HepG2 (cell line): Measurements from ENCODE around the gene IFT43. TPM values are rescaled to one million over a fixed set of nuclear protein-coding genes. Genes with fewer than 3 reads are reported as not detected.

Source experiments
- DDIT3 ChIP-seq: sonication (generic); formaldehyde crosslinking; IDR thresholded peaks from 2 replicates; pipeline ENCODE4 v1.4.0; 2020; ENCODE audit warnings: mild to moderate bottlenecking, missing genetic modification reagents
- E2F2 ChIP-seq: sonication (generic); formaldehyde crosslinking; IDR thresholded peaks from 2 replicates; pipeline ENCODE4 v1.4.0; 2020; ENCODE audit warnings: missing genetic modification reagents, borderline replicate concordance
- FOXO4 ChIP-seq: sonication (generic); formaldehyde crosslinking; conservative IDR thresholded peaks from 2 replicates; pipeline ENCODE4 v1.8.1; 2023; ENCODE audit warnings: missing genetic modification reagents
- KAT7 ChIP-seq: IDR thresholded peaks from 2 replicates; pipeline ENCODE4 v1.6.1; 2018; ENCODE audit warnings: borderline replicate concordance, missing compliant biosample characterization
- KLF6 ChIP-seq: IDR thresholded peaks from 2 replicates; pipeline ENCODE4 v1.8.0; 2016; ENCODE audit warnings: missing biosample characterization, missing genetic modification reagents
- MATR3 ChIP-seq: sonication (generic); formaldehyde crosslinking; IDR thresholded peaks from 2 replicates; pipeline ENCODE4 v1.4.0; 2020; ENCODE audit warnings: missing genetic modification reagents
- MTERF4 ChIP-seq: sonication (generic); formaldehyde crosslinking; IDR thresholded peaks from 2 replicates; pipeline ENCODE4 v1.8.0; 2023; ENCODE audit warnings: mild to moderate bottlenecking, missing genetic modification reagents
- PRMT3 ChIP-seq: sonication (generic); formaldehyde crosslinking; IDR thresholded peaks from 2 replicates; pipeline ENCODE4 v1.8.1; 2022; ENCODE audit warnings: low read depth, mild to moderate bottlenecking, moderate library complexity, missing genetic modification reagents, borderline replicate concordance
- RFXANK ChIP-seq: IDR thresholded peaks from 2 replicates; pipeline ENCODE4 v1.6.1; 2016
- SAP130 ChIP-seq: IDR thresholded peaks from 2 replicates; pipeline ENCODE4 v1.6.1; 2016; ENCODE audit warnings: low read depth
- USF2 ChIP-seq, 2 experiments: sonication (generic) in 1 of 2; formaldehyde crosslinking in 1 of 2; IDR thresholded peaks; 2 replicates each; pipeline versions ENCODE4 v1.5.1 to v1.6.1; 2011 to 2020; ENCODE audit warnings: borderline replicate concordance in 1 of 2, low read depth in 1 of 2, low read length in 1 of 2, mild to moderate bottlenecking in 1 of 2, missing genetic modification reagents in 1 of 2, moderate library complexity in 1 of 2
- YEATS2 ChIP-seq: sonication (generic); formaldehyde crosslinking; IDR thresholded peaks from 2 replicates; pipeline ENCODE4 v1.4.0; 2020; ENCODE audit warnings: missing genetic modification reagents, borderline replicate concordance
- YY1 ChIP-seq: IDR thresholded peaks from 2 replicates; pipeline ENCODE4 v1.6.1; 2011; ENCODE audit warnings: low read length, low read depth, moderate library complexity, mild to moderate bottlenecking; ENCODE audit not compliant: insufficient read depth, insufficient replicate concordance
- ZBTB2 ChIP-seq: sonication (generic); formaldehyde crosslinking; IDR thresholded peaks from 2 replicates; pipeline ENCODE4 v1.8.0; 2022; ENCODE audit warnings: low read depth, missing genetic modification reagents
- ZNF224 ChIP-seq: sonication (generic); formaldehyde crosslinking; IDR thresholded peaks from 2 replicates; pipeline ENCODE4 v1.5.0; 2020; ENCODE audit warnings: mild to moderate bottlenecking, missing genetic modification reagents
- ZNF547 ChIP-seq: sonication (generic); formaldehyde crosslinking; IDR thresholded peaks from 2 replicates; pipeline ENCODE4 v1.5.1; 2020; ENCODE audit warnings: mild to moderate bottlenecking, missing genetic modification reagents
- ZNF556 ChIP-seq: sonication (generic); formaldehyde crosslinking; IDR thresholded peaks from 2 replicates; pipeline ENCODE4 v1.4.0; 2020; ENCODE audit warnings: mild to moderate bottlenecking, missing genetic modification reagents, borderline replicate concordance
- ZNF629 ChIP-seq: sonication (generic); formaldehyde crosslinking; conservative IDR thresholded peaks from 2 replicates; pipeline ENCODE4 v1.5.0; 2020; ENCODE audit warnings: missing genetic modification reagents
- ZNF704 ChIP-seq: sonication (generic); formaldehyde crosslinking; IDR thresholded peaks from 2 replicates; pipeline ENCODE4 v1.8.1; 2023; ENCODE audit warnings: mild to moderate bottlenecking, inconsistent platforms, moderate library complexity, missing genetic modification reagents, borderline replicate concordance
- polyA plus RNA-seq, 8 experiments: library from polyadenylated mRNA; depleted of rRNA in 3 of 8; stranded (reverse) in 7 of 8; unstranded in 1 of 8; fragments of >200 nt; fragmentation: Illumina TruSeq in 4 of 8; extraction: Trizol in 4 of 8; gene quantifications; 2 replicates each; pipeline versions ENCODE4 v1.2.1 to v1.2.3, GENCODE V29; 2011 to 2016; ENCODE audit warnings: low read depth in 4 of 8, missing spikeins in 1 of 8, mixed read lengths in 1 of 8; ENCODE audit not compliant: insufficient read depth in 1 of 8
- total RNA-seq, 5 experiments: library from RNA; depleted of rRNA; stranded (reverse); fragments of >200 nt; fragmentation: Illumina TruSeq; extraction: Trizol; gene quantifications; 2 replicates each; pipeline ENCODE4 v1.2.3, GENCODE V29; 2016; ENCODE audit warnings: low read depth in 1 of 5

IFT43 gene
- total and polyA plus RNA-seq, 2 of the 13 experiments (the other 11 are each of a cell fraction or from before 2014, with no cell fraction given): 0.15 to 0.55 TPM

GRCh38 chr14:75989134-75989533 is 3.6 kb downstream of the IFT43 start (continued):
- TF ChIP-seq E2F2 (CRISPR knock-in tag) (no peak), FOXO4 (no peak), ZNF629 (CRISPR knock-in tag) (no peak), ZNF224 (CRISPR knock-in tag) (no peak), MTERF4 (CRISPR knock-in tag) (no peak), ZNF704 (CRISPR knock-in tag) (no peak), RFXANK (CRISPR knock-in tag) (no peak), PRMT3 (CRISPR knock-in tag) (no peak), MATR3 (CRISPR knock-in tag) (no peak), ZNF547 (no peak), SAP130 (CRISPR knock-in tag) (peak; percentile 65), KLF6 (CRISPR knock-in tag) (no peak), DDIT3 (no peak), USF2 (IDR thresholded peaks at IDR 0.05; ENCODE audit: low read depth, low read length) (no peak), USF2 (CRISPR knock-in tag; IDR thresholded peaks at IDR 0.05; ENCODE audit: borderline replicate concordance) (no peak), KAT7 (CRISPR knock-in tag) (no peak), ZNF556 (CRISPR knock-in tag) (no peak), YEATS2 (peak; percentile 56; the same call in 1 of the 2 replicates), ZBTB2 (CRISPR knock-in tag) (no peak), YY1 (no peak)
